Renal cortex interstitium (tissue), 11 donors: ENCODE results near the gene SYNDIG1. TPM values are rescaled to one million over a fixed set of nuclear protein-coding genes. Genes with fewer than 3 reads are reported as not detected.

ENCODE experiments used
- DNase-seq, 11 donors: peaks; one replicate each; pipeline ENCODE4 v3.0.0-alpha.2; 2013; ENCODE audit warnings: low read depth in 9 of 11, low spot score in 4 of 11; ENCODE audit errors: extremely low read depth in 1 of 11
- polyA plus RNA-seq, 3 donors: library from polyadenylated mRNA; unstranded; fragments of 120-200 nt; gene quantifications; one replicate each; pipeline ENCODE4 v1.2.1, GENCODE V29; 2013; ENCODE audit not compliant: insufficient read length in 3 of 3

SYNDIG1 gene
- polyA plus RNA-seq, 3 donors: 7.5 to 10.6 (median 8.2) TPM

GRCh38 chr20:24672181-24672880, 202.9 kb downstream of the SYNDIG1 start:
- no peak for DNase-seq

- DNase-seq: no peak
Measured at GRCh38 chr20:24672886-24673677, 203.7 kb downstream of the SYNDIG1 start.

- no peak for DNase-seq
Measured at GRCh38 chr20:24673678-24674570, 204.5 kb downstream of the SYNDIG1 start.

- no peak for DNase-seq
Measured at GRCh38 chr20:24674921-24675605, 205.6 kb downstream of the SYNDIG1 start.

- DNase-seq: no peak
Measured at GRCh38 chr20:24675651-24676352, 206.4 kb downstream of the SYNDIG1 start.

- DNase-seq: no peak
Measured at GRCh38 chr20:24676353-24676977, 207.0 kb downstream of the SYNDIG1 start.

GRCh38 chr20:24676978-24677370, 207.5 kb downstream of the SYNDIG1 start:
- DNase-seq: no peak

GRCh38 chr20:24677626-24678315, 208.3 kb downstream of the SYNDIG1 start:
- no peak for DNase-seq

- DNase-seq: no peak
Measured at GRCh38 chr20:24678351-24679106, 209.1 kb downstream of the SYNDIG1 start.

- no peak for DNase-seq
Measured at GRCh38 chr20:24679448-24680047, 210.1 kb downstream of the SYNDIG1 start.

GRCh38 chr20:24681634-24682495, 212.4 kb downstream of the SYNDIG1 start:
- DNase-seq: no peak

- no peak for DNase-seq
Measured at GRCh38 chr20:24682496-24682985, 213.1 kb downstream of the SYNDIG1 start.

- no peak for DNase-seq
Measured at GRCh38 chr20:24683676-24684075, 214.2 kb downstream of the SYNDIG1 start.

- no peak for DNase-seq
Measured at GRCh38 chr20:24684421-24684871, 215.0 kb downstream of the SYNDIG1 start.
